ENCODE results near the gene RFWD3. TPM values are rescaled to one million over a fixed set of nuclear protein-coding genes. Genes with fewer than 3 reads are reported as not detected.

The RFWD3 gene
- total and polyA plus RNA-seq, 2 of the 13 experiments (the other 11 are each of a cell fraction or from before 2014, with no cell fraction given), result 23.4 to 62.6 TPM

DNA sequence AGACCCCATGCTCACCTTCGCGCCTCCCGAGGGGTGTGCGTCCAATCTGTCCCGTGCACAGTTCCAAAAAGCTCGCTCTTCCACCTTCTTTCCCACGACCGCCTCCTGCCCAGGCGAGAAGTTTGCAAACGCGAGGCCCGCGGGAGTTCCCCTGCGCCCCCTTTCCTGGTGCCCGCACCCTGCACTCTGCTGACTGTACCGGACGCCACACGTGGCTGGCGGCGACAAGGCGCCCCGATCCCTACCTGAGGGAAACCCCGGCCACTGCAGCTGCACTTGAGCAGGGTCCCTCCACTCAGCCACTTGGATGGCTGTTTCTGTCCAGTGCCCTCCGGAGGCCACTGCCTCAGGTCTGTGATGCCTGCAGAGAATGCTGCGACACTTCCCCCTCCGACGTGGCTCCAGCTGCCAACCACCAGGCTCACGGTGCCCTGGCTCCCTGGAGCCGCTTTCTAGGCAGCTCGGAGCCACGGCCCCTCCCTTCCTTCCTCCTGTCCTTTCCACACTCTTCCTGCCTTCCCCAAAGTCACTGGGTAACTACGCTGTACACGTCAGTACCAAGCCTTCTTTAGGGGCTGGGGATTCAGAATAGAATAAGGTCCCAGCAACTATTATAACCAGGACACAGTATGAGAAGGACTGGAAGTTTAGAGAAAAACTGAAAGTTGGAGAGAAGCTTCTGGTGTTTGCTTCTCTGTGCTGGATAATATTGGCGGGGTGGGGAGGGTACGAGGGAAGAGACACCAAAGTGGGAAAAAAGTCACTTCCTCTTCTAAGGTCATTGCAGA, 34.0 kb upstream of the RFWD3 start, which contains the start of gene MLKL (continued):
- TF ChIP-seq TEAD3 (CRISPR knock-in tag; optimal IDR thresholded peaks at IDR 0.05; ENCODE audit: borderline replicate concordance) (peak; percentile 6), SMAD9 (CRISPR knock-in tag; IDR thresholded peaks at IDR 0.05) (no peak), KAT8 (CRISPR knock-in tag; IDR thresholded peaks at IDR 0.05) (peak; percentile 71), RBM22 (optimal IDR thresholded peaks at IDR 0.05; ENCODE audit: low read length) (no peak), ZNF749 (CRISPR knock-in tag; IDR thresholded peaks at IDR 0.05; ENCODE audit: borderline replicate concordance) (peak; percentile 85; the same call in 1 of the 2 replicates), SMARCC2 (IDR thresholded peaks at IDR 0.05) (no peak), HMG20B (CRISPR knock-in tag; conservative IDR thresholded peaks at IDR 0.05) (peak; percentile 11; the same call in 1 of the 2 replicates), HNRNPL (IDR thresholded peaks at IDR 0.05; ENCODE audit: low read depth, low read length) (peak; percentile 94), ZNF235 (CRISPR knock-in tag; IDR thresholded peaks at IDR 0.05; ENCODE audit: borderline replicate concordance) (peak; percentile 75; the same call in 1 of the 2 replicates), FOXO1 (CRISPR knock-in tag; IDR thresholded peaks at IDR 0.05) (peak; percentile 39; the same call in 1 of the 2 replicates), FOXA3 (CRISPR knock-in tag; IDR thresholded peaks at IDR 0.05) (0 out of 2 replicates have a peak, but pooled peaks have one; percentile 13), PRPF4 (IDR thresholded peaks at IDR 0.05; ENCODE audit: low read depth, low read length, poor library complexity, severe bottlenecking) (no peak), SNAI1 (CRISPR knock-in tag; IDR thresholded peaks at IDR 0.05; ENCODE audit: borderline replicate concordance) (peak; percentile 91; the same call in 1 of the 2 replicates), ZNF883 (CRISPR knock-in tag; IDR thresholded peaks at IDR 0.05; ENCODE audit: not compliant biosample characterization) (peak; percentile 93), SIN3A (IDR thresholded peaks at IDR 0.05; ENCODE audit: borderline replicate concordance, low read depth, low read length) (peak; percentile 84; the same call in 1 of the 2 replicates), ZNF224 (CRISPR knock-in tag; IDR thresholded peaks at IDR 0.05) (no peak), NFKB2 (CRISPR knock-in tag; IDR thresholded peaks at IDR 0.05; ENCODE audit: borderline replicate concordance) (peak; percentile 97), PHB2 (IDR thresholded peaks at IDR 0.05; ENCODE audit: partially characterized antibody) (no peak), ZNF724P (CRISPR knock-in tag; IDR thresholded peaks at IDR 0.05; ENCODE audit: borderline replicate concordance) (no peak), GABPA (IDR thresholded peaks at IDR 0.05; ENCODE audit: low read depth, low read length) (no peak), GABPA (CRISPR knock-in tag; IDR thresholded peaks at IDR 0.05; ENCODE audit: low read depth) (peak; percentile 16), ZNF772 (CRISPR knock-in tag; IDR thresholded peaks at IDR 0.05) (peak; percentile 73)
- TF ChIP-seq, protein P1, sequence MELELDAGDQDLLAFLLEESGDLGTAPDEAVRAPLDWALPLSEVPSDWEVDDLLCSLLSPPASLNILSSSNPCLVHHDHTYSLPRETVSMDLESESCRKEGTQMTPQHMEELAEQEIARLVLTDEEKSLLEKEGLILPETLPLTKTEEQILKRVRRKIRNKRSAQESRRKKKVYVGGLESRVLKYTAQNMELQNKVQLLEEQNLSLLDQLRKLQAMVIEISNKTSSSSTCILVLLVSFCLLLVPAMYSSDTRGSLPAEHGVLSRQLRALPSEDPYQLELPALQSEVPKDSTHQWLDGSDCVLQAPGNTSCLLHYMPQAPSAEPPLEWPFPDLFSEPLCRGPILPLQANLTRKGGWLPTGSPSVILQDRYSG (CRISPR knock-in tag; IDR thresholded peaks at IDR 0.05), result 0 out of 2 replicates have a peak, but pooled peaks have one; percentile 89
- TF ChIP-seq, protein P2, sequence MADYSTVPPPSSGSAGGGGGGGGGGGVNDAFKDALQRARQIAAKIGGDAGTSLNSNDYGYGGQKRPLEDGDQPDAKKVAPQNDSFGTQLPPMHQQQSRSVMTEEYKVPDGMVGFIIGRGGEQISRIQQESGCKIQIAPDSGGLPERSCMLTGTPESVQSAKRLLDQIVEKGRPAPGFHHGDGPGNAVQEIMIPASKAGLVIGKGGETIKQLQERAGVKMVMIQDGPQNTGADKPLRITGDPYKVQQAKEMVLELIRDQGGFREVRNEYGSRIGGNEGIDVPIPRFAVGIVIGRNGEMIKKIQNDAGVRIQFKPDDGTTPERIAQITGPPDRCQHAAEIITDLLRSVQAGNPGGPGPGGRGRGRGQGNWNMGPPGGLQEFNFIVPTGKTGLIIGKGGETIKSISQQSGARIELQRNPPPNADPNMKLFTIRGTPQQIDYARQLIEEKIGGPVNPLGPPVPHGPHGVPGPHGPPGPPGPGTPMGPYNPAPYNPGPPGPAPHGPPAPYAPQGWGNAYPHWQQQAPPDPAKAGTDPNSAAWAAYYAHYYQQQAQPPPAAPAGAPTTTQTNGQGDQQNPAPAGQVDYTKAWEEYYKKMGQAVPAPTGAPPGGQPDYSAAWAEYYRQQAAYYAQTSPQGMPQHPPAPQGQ (CRISPR knock-in tag; IDR thresholded peaks at IDR 0.05; ENCODE audit: borderline replicate concordance), result peak; percentile 83; the same call in 1 of the 2 replicates
- TF ChIP-seq, protein P3, sequence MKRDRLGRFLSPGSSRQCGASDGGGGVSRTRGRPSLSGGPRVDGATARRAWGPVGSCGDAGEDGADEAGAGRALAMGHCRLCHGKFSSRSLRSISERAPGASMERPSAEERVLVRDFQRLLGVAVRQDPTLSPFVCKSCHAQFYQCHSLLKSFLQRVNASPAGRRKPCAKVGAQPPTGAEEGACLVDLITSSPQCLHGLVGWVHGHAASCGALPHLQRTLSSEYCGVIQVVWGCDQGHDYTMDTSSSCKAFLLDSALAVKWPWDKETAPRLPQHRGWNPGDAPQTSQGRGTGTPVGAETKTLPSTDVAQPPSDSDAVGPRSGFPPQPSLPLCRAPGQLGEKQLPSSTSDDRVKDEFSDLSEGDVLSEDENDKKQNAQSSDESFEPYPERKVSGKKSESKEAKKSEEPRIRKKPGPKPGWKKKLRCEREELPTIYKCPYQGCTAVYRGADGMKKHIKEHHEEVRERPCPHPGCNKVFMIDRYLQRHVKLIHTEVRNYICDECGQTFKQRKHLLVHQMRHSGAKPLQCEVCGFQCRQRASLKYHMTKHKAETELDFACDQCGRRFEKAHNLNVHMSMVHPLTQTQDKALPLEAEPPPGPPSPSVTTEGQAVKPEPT (CRISPR knock-in tag; IDR thresholded peaks at IDR 0.05; ENCODE audit: low read depth), result no peak; the same call in 1 of the 2 replicates
- TF ChIP-seq, protein P4, sequence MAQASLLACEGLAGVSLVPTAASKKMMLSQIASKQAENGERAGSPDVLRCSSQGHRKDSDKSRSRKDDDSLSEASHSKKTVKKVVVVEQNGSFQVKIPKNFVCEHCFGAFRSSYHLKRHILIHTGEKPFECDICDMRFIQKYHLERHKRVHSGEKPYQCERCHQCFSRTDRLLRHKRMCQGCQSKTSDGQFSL (CRISPR knock-in tag; IDR thresholded peaks at IDR 0.05), result peak; percentile 48; the same call in 1 of the 2 replicates

All from HepG2 (cell line).